GM21381 (cell line): ENCODE results near the gene PCED1B.
"Not testable (repeated sequence)": the region's sequence is repeated elsewhere in the genome, so short reads cannot be mapped to it uniquely, and the experiment has no call there.

Experiments used
- ATAC-seq: cut with Tn5 transposase; IDR thresholded peaks from one replicate; pipeline ENCODE4 v1.9.1; 2021; ENCODE audit warnings: mild to moderate bottlenecking, moderate library complexity; ENCODE audit not compliant: unreplicated experiment

PCED1B gene

DNA sequence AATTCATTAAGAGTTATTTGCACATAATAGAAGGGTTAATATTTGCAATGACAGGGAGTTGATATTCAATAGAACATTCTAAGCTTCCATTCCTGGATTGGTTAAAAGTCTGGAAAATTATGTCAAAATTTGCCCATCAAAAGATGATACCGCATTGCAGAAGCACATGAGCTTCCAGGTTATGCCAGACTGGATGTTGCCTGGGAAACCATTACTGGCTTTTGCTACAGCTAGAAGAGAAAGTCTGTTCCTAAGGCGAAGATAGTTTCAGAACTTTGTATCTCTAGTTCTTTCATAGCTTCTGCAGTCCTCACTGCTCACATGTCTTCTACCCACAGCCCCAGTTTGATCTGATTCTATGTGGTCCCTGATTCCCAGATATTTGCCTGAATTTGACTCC lies 122.8 kb downstream of the PCED1B start:
- ATAC-seq: no peak

- no peak for ATAC-seq
Observed at GRCh38 chr12:47205532-47206449, 126.4 kb downstream of the PCED1B start.

- ATAC-seq: no peak
Observed at GRCh38 chr12:47206450-47207339, 127.3 kb downstream of the PCED1B start.

DNA sequence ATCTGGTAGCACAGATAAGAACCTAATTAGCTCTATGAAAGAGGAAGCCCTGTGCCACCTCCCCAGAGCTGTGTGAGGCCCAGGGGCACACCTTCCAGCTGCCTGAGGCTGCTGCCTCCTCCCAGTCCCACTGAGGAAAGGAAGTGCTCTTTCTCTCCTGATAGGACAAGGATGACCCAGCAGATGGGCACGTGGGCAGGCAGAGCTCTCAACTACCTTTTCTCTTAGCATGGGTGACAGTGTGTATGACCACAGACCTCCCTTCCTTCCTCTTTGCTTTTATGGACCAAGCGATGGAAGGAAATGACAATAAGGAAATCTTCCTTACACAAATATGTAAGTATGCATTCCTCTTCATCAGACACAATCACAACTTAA lies 127.9 kb downstream of the PCED1B start:
- ATAC-seq: peak; percentile 63

GRCh38 chr12:47207829-47208248 lies 128.4 kb downstream of the PCED1B start:
- ATAC-seq: peak; percentile 81

DNA sequence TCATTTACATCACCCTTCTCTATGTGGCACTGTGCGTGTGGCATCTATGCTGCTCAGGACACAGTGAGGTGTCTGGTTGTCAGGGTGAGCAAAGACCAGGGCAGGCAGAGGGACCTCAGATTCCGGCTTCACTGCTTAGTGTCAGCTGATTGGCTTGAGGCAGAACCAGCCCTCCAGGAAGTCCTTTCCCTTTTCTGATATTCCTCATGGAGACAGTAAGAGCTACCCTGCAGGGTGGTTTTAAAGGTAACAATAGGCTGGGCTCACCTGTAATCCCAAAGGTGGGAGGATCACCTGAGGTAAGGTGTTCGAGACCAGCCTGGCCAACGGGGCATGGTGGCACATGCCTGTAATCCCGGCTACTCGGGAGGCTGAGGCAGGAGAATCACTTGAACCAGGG lies 129.6 kb downstream of the PCED1B start:
- ATAC-seq: no peak

- no peak for ATAC-seq
Observed at GRCh38 chr12:47210776-47211175, 131.4 kb downstream of the PCED1B start.

GRCh38 chr12:47212701-47213039 lies 133.2 kb downstream of the PCED1B start:
- no peak for ATAC-seq

DNA sequence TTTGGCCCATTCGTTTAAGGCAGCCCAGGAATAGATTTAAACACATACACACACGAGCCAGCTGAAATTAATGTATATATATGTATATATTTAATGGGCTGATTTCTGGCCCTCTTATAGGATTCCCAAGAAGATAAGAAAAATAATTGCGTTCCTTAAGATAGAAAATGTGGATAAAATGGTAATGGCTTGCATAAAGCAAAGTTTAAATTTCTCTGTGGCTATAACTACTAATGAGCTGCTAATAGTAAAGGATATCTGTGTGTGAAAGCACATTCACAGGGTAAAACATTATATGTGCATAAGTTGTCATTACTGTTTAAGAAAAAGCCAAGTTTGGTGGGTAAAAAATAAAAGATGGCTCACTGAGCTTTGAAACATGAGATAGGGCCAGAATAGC lies 134.0 kb downstream of the PCED1B start:
- ATAC-seq: no peak

DNA sequence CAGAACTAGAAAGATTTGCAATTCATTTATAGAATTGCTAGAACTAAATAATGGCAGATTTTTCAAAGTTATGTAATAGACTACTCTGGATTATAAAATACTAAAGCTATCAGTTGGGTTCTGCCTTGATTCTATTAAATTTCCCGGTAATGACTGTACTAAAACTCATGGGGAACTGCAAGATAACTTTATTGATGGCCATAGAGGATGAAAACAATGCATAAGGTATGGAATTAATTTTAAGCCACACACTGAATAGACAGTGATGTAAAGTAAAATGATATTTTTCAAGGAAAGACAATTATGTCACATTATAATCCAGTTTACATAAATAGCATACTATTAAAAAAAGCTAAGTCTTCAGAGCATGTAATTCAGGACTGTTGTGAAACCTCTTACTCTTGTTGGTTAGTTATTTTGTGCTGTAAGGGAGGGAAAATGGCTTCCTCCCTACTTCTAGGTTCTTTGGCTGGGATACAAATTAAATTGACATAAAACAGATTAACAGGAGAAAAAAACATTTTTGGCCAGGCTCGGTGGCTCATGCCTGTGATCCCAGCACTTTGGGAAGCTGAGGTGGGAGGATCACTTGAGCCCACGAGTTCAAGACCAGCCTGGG lies 134.7 kb downstream of the PCED1B start:
- ATAC-seq: no peak

DNA sequence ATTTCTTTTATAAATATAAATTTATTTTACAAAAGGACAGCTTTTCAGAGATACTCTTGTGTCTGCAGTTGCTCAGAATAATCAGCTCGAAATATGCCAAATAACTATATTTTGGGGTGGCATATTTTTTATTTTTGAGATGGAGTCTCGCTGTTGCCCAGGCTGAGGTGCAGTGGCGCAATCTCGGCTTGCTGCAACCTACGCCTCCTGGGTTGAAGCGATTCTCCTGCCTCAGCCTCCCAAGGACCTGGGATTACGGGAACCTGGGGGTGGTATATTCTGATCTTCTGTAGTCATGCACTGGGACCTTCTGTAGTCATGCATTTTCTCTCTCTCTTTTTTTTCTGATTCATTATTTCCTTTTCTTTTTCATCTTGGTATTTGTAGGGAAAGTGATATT lies 135.3 kb downstream of the PCED1B start:
- no peak for ATAC-seq

DNA sequence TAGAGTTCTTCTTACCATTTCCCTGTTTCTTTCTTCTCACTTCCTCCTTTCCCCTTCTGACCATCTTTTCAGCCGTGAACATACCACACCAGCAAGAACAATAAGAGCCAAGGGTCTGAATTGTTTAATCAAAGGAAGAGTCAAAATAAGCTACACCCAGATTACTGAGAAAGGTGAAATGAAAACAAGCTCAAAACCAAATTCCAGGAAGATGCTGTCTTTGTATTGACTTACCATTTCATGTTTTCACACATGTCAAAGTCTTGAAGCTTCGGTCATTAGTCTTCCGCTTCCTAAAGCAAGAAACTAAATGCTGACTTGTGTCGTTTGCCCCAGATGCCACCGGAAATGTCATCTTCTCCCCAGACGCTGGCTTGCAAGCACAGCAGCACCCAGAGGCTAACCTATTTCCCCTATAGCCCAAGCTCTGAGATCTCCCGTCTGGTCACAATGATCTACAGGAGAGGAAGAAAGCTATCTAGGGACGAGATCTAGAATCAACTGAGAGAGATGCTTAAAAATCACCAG lies 136.8 kb downstream of the PCED1B start:
- ATAC-seq: peak; percentile 74

DNA sequence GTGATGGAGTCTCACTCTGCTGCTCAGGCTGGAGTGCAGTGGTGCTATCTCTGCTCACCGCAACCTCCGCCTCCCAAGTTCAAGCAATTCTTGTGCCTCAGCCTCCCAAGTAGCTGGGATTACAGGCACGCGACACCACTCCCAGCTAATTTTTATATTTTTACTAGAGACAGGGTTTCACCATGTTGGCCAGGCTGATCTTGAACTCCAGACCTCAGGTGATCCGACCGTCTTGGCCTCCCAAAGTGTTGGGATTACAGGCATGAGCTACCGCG lies 138.1 kb downstream of the PCED1B start:
- not testable (repeated sequence) for ATAC-seq

DNA sequence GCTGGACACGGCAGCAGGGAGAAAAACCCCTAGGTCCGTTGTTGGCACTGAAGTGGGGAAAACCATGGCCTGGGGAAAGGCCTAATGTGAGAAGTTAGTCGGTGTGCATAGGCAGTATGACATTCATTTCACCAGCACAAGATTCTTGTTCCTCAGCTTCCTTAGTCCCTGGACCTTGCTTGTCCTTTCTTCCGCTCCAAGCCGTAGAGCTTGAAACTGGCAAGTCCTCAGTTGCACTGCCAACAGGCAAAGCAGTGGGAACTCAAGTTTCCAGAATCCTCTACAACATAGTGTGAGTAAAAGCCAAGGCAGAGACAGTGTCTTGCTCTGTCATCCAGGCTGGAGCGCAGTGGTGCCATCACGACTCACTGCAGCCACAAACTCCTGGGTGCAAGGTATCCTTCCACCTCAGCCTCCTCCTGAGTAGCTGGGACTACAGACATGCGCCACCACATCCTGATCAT lies 138.8 kb downstream of the PCED1B start:
- ATAC-seq: peak; percentile 31

- ATAC-seq: no peak
Observed at GRCh38 chr12:47219243-47219642, 139.8 kb downstream of the PCED1B start.

DNA sequence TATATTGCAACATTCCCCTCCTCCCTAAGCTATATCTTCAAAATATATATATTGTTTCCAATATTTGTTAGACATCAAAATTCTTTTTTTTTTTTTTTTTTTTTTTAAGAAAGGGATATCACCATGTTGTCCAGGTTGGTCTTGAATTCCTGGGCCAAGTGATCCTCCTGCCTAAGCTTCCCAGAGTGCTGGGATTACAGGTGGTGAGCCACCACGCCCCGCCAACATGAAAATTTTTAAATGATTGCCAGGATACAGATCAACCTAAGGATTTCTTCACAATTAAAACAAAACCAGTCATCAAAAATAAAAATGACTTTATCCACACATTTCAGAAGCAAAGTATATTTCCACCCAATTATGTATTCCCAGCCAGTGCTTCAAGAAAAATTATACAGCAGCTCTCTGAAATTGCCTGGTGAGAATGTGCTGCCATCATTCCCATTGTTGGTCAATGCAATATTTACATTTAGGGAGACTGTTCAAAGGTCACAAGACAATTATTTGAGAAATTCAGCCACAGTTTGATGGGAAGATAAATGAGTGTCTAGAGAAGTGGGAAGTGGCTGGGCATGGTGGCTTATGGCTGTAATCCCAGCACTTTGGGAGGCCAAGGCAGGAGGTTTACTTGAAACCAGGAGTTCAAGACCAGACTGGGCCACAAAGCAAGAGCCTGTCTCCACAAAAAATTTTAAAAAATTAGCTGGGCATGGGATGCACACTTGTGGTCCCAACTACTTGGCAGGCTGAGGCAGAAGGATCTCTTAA lies 142.0 kb downstream of the PCED1B start:
- ATAC-seq: no peak

DNA sequence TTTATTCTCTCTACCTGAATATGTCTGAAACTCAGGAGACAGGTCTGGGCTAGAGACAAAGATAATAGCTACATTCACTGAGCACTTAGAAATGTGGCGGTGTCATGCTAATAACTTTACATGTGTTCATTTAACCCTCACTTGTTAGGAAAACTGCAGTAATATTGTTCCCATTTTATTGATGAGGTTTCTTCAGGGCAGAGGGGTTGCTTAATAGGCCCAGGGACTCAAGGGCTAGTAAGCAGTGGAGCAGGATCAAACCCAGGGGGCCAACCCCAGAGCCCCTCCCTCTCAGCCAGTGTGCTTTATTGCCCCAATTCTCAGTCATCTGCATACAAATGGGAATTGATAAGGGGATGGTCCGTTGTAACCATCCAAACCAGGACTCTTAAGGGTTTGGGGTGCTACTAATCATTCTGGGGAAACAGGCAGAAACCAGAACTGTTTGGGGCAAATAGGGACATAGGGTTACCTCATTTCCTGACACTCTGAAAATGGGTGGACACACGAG lies 143.2 kb downstream of the PCED1B start:
- ATAC-seq: no peak

DNA sequence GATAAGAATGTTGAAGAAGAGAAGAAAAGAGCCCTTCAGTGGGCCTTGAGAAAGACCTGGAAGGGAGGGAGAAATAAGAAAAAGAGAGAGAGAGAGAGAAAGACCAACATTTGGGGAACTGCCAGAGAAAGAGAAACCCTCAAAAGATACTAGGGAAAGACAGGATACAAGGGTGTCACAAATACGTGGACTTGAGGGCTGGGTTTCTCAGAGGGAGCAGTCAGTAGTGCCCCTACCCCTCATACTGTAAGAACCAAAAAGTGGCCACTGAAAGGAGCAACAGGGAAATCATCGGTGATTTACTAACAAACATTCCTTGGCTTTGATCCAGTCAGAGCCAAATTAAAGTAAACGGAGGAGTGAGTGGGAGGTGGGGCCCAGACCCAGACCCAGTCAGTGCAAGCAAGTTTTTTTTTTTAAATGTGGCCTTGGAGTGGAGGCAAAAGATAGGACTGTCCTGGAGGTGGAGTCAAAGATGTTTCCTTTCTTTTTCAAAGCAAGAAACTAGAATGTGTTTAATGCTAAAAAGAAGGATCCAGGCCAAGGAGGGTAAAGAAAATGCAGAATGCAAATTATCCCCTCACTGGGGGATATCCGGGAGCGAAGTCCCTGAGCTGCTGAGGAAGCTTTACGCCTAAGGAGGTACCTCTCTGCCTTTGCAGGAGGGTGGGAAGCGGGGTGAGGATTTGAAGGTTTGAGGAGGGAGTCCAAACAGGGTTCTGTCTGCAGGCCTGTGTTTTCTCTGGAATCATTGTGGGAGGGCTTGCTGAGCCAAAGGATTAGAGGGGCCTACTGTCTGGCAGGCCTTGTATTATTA lies 143.8 kb downstream of the PCED1B start:
- no peak for ATAC-seq

- no peak for ATAC-seq
Observed at GRCh38 chr12:47223848-47224213, 144.4 kb downstream of the PCED1B start.
